ENCODE measurements around the gene LRP8. TPM values are rescaled to one million over a fixed set of nuclear protein-coding genes. Genes with fewer than 3 reads are reported as not detected.
"Not testable (repeated sequence)": the region's sequence is repeated elsewhere in the genome, so short reads cannot be mapped to it uniquely, and the experiment has no call there.

LRP8 gene
- total RNA-seq, 6 experiments from 2014 or later = 0.21 to 1.2 (median 0.56) TPM

GRCh38 chr1:53206735-53207379 is 121.0 kb downstream of the LRP8 start:
- WGBS (ENCODE audit: insufficient coverage, low coverage, low lambda C conversion rate, missing lambda C conversion rate) = 92% methylated on average over 1 of the region's 1 CpG
- Histone ChIP-seq H3K4me3 (no peak overlapping the region), H3K9me3 (no peaks in the 10 kb centered on the region), H3K4me1 (no peaks in the 10 kb centered on the region), H3K36me3 (peaks cover 0 to 85% (median 50%) of the 10 kb centered on the region in 4 donors), H3K27me3 (no peaks in the 10 kb centered on the region), H3K27ac (no peak overlapping the region)
- intact Hi-C loops (cut with DNase I) = no loop called here
- TF ChIP-seq CTCF (IDR thresholded peaks at IDR 0.05) (no peak), POLR2A (IDR thresholded peaks at IDR 0.05) (no peak)
- ATAC-seq (no peak), DNase-seq (no peak)

- ATAC-seq; H3K27ac ChIP-seq; intact Hi-C loops (cut with DNase I); DNase-seq; H3K27me3 ChIP-seq; H3K4me3 ChIP-seq; H3K4me1 ChIP-seq; H3K9me3 ChIP-seq: not testable (repeated sequence)
- H3K36me3 ChIP-seq = peaks cover 0 to 85% (median 50%) of the 10 kb centered on the region in 4 donors
- WGBS (ENCODE audit: insufficient coverage, low coverage, low lambda C conversion rate, missing lambda C conversion rate) = 100% methylated on average over 2 of the region's 3 CpGs
These were observed 121.7 kb downstream of the LRP8 start for GRCh38 chr1:53206083-53206685.

GRCh38 chr1:53205496-53205895 is 122.4 kb downstream of the LRP8 start:
- intact Hi-C loops (cut with DNase I); H3K4me1 ChIP-seq; DNase-seq; ATAC-seq; H3K27ac ChIP-seq; H3K4me3 ChIP-seq; H3K27me3 ChIP-seq; H3K9me3 ChIP-seq: not testable (repeated sequence)
- no CpG with 5 or more reads among the region's 1 CpG for WGBS (ENCODE audit: insufficient coverage, low coverage, low lambda C conversion rate, missing lambda C conversion rate)
- H3K36me3 ChIP-seq = peaks cover 0 to 83% (median 43%) of the 10 kb centered on the region in 4 donors

GRCh38 chr1:53203466-53203865 is 124.4 kb downstream of the LRP8 start:
- Histone ChIP-seq H3K9me3 (no peaks in the 10 kb centered on the region), H3K27ac (no peak overlapping the region), H3K4me1 (peaks cover 0 to 13% (median 4%) of the 10 kb centered on the region in 4 donors), H3K27me3 (no peaks in the 10 kb centered on the region), H3K36me3 (peaks cover 0 to 63% (median 31%) of the 10 kb centered on the region in 4 donors), H3K4me3 (no peak overlapping the region)
- intact Hi-C loops (cut with DNase I) = no loop called here
- TF ChIP-seq CTCF (IDR thresholded peaks at IDR 0.05) = no peak
- TF ChIP-seq POLR2A (IDR thresholded peaks at IDR 0.05) = no peak
- ATAC-seq (no peak), DNase-seq (no peak)
- WGBS (ENCODE audit: insufficient coverage, low coverage, low lambda C conversion rate, missing lambda C conversion rate) = 82% methylated on average over 3 of the region's 3 CpGs

GRCh38 chr1:53198241-53198651 is 129.6 kb downstream of the LRP8 start:
- Histone ChIP-seq H3K4me1 (peaks cover 0 to 47% (median 17%) of the 10 kb centered on the region in 4 donors), H3K9me3 (no peaks in the 10 kb centered on the region), H3K27ac (peak overlapping the region; percentile 97 to 99 (median 99)), H3K4me3 (peak overlapping the region in 2 of 3 donors; percentile 96 to 97), H3K36me3 (peaks cover 0 to 25% (median 8%) of the 10 kb centered on the region in 4 donors), H3K27me3 (no peaks in the 10 kb centered on the region)
- 25% methylated on average over 4 of the region's 4 CpGs for WGBS (ENCODE audit: insufficient coverage, low coverage, low lambda C conversion rate, missing lambda C conversion rate)
- peak in 1 of 3 donors; percentile 71 for DNase-seq
- peak; percentile 51 to 62 (median 58) for ATAC-seq
- intact Hi-C loops (cut with DNase I) = no loop called here
- TF ChIP-seq POLR2A (IDR thresholded peaks at IDR 0.05) (peak; percentile 63), CTCF (IDR thresholded peaks at IDR 0.05) (no peak)
